ENCODE measurements around the gene LAMC1. TPM values are rescaled to one million over a fixed set of nuclear protein-coding genes. Genes with fewer than 3 reads are reported as not detected.
A peak's percentile ranks its signal among the peaks of the same experiment; 100 is the strongest.

The LAMC1 gene
- total RNA-seq, 1 experiment from 2014 or later, result 383 TPM

DNA sequence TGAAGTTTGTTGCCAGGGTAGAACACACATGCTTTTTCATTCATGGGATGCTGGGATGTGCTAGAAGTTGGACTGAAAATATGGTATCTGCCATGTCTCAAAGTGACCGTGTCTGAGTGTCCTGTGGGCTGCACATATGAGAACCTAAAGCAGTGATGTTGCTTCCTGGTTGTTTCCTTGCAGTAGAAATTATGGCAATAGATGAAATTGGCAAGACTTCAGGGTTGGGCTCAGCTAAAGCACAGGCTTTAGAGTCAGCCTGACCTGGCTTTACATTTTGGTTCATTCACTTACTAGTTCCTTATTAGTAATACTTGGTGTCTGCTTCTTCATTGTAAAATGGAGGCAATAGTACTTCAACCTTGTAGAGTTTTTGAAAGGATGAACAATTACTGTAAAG lies 165.0 kb downstream of the LAMC1 start:
- no peak for DNase-seq (ENCODE audit: low read depth)

DNA sequence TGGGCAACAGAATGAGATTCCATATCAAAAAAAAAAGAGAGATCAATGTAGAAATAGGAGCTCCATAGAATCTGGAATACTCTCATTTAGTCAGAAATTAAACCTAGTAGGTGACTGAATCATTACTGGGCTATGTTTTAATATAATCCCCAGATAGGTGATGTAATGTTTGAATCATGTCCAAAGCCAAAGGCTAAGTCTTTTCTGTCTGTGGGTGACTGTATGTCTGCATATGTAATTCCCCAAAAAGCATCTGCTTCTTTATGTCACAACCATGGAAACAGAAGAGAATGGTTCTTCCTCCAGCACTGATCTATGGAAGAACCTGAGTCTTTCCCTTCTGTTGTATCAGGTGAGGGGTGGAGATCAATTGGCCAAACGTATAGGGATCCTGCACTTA lies 168.6 kb downstream of the LAMC1 start:
- DNase-seq (ENCODE audit: low read depth), result peak; percentile 92

DNA sequence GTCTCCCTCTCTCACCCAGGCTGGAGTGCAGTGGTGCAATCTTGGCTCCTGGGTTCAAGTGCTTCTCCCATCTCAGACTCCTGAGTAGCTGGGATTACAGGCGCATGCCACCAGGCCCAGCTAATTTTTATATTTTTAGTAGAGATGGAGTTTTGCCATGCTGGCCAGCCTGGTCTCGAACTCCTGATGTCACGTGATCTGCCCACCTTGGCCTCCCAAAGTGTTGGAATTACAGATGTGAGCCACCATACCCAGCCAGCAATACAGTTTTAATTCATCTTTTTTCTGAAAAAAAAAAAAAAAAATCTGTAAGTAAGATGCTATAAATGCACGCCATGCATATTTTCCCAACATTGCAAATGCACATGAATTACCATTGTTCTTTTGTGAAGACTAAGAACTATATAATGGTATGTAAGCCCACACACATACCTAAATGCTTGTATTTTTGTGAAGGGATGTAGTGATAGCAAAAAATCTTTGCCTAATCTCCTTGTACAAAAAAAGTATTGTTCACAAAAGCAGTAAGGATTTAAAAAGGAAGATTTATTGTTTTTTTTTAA lies 170.8 kb downstream of the LAMC1 start:
- DNase-seq (ENCODE audit: low read depth), result no peak

DNA sequence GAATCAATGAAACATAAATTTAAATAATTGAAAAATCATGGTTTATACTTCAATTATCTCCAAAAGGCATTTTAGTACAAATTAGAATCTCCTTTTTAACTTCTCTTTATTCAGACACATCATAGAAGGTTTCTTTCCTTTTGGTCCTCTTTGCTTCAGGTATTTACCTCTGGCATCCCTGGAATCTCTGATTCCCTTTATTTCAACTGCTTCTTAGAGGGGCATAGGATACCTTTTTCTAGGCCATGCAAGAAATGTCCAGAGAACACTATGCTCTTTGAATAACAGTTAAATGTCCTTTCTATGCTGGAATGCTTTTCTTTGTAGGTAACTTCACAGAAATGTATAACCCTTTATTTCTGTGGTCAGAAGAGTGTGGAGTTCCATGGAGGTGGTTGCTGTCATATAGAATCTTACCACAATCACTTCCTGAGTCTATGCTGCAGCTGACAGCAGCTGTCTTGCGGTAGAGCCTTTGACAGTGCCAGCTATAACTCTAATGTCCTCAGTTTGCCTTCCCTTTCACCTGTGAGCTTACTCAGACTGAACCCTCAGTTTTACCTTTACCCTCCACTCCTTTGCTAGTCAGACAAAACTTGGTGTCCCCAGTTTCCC lies 171.4 kb downstream of the LAMC1 start:
- peak; percentile 54 for DNase-seq (ENCODE audit: low read depth)

DNA sequence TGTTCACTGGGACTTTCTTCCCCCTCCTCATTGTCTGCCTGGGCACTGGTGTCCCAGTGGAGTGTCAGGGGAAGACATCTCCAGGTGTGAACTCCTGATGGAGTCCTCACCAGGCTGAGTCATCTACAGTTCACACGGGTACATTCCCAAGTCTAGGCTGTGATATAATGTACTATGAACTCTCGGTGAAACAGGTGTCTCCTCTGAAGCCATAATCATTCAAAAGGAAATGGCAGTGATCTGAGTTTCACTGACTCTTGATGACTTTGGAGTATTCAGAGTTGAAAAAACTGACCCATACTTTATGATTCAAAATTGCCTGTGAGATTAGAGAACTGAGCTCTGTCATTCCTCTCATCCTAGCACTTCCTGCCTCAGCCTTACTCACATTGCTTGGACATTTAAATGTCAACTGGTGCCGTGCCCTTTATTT lies 171.9 kb downstream of the LAMC1 start:
- peak; percentile 77 for DNase-seq (ENCODE audit: low read depth)

Other genes with a start within 250 kb of the LAMC1 start
- 3.2 and 4.2 TPM in 2 replicates for gene NPL, start 233.6 kb upstream of the LAMC1 start, total RNA-seq (2014; rRNA removed)
- 152 and 166 TPM in 2 replicates for gene DHX9, start 184.1 kb upstream of the LAMC1 start, total RNA-seq (2014; rRNA removed)
- gene SHCBP1L, start 70.3 kb upstream of the LAMC1 start, total RNA-seq (2014; rRNA removed), result not detected in 2 replicates
- gene LAMC2, start 162.8 kb downstream of the LAMC1 start, total RNA-seq (2014; rRNA removed), result 2.0 and 3.5 TPM in 2 replicates